Measurements from ENCODE around the gene MFGE8. TPM values are rescaled to one million over a fixed set of nuclear protein-coding genes. Genes with fewer than 3 reads are reported as not detected.
"Not testable (repeated sequence)": the region's sequence is repeated elsewhere in the genome, so short reads cannot be mapped to it uniquely, and the experiment has no call there.

Gene MFGE8
- total RNA-seq, 1 donor from 2014 or later, result 290 TPM

DNA sequence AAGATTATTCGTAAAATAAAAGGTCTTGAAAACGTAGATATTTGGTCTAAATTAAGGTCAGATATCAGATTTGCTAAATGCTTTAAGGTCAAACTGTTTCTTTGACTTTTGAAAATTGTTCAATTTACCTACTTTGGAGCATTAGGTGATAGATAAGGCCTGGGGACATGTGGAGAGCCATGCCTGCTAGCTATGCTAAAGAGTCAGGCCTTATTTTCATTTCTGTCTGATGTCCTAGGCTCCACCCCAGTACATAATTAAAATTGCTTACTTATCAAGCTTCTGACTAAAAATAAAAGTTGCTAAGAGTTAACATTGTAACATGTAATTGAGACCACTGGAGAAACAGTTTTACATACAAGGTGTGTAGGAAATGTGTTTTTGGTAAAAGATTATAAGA is 12.5 kb upstream of the MFGE8 start:
- intact Hi-C loops (cut with DNase I), result not testable (repeated sequence)

DNA sequence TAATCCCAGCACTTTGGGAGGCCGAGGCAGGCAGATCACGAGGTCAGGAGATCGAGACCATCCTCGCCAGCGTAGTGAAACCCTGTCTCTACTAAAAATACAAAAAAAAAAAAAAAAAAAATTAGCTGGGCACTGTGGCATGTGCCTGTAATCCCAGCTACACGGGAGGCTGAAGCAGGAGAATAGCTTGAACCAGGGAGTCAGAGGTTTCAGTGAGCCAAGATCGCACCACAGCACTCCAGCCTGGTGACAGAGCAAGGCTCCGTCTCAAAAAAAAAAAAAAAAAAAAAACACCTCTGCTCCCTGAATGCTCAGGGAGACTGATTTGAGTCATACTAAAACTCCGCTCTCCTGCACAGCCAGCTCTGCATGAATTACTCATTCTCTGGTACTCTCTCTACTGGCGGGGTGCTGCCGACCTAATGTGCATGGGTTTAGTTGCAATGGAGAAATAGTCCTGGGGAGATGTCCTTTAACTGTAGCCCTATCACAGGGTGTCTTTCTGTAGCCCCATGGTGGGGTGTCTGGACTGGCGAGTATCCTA is 7.8 kb upstream of the MFGE8 start:
- ATAC-seq (ENCODE audit: poor library complexity); DNase-seq; intact Hi-C loops (cut with DNase I): not testable (repeated sequence)

More for the DNA sequence above, 12.5 kb upstream of the MFGE8 start:
- ATAC-seq (ENCODE audit: poor library complexity); DNase-seq: not testable (repeated sequence)

GRCh38 chr15:88920186-88920891 is 7.2 kb upstream of the MFGE8 start:
- intact Hi-C loops (cut with DNase I), result no loop called here
- no peak for ATAC-seq (ENCODE audit: poor library complexity)
- DNase-seq, result no peak

GRCh38 chr15:88918738-88919137 is 5.6 kb upstream of the MFGE8 start:
- ATAC-seq (ENCODE audit: poor library complexity), result peak; percentile 79
- intact Hi-C loops (cut with DNase I), result no loop called here
- peak; percentile 68 for DNase-seq

DNA sequence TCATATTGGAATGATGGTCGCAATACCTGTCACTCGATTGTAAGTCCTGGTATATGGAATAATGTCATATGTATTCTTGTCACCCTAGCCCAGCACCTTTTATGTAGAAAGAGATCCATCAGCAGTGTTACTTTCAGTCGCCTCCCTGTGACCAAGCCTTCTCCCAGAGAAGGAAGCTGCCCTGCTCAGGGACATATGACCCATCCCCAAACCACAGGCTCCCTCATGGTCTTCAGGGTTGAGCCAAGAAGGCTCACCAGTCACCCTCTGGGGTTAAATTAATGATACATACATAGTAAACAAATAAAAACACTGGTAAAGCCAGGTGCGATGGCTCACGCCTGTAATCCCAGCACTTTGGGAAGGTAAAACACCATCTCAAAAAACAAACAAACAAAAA is 4.6 kb upstream of the MFGE8 start:
- intact Hi-C loops (cut with DNase I), result no loop called here
- DNase-seq (no peak), ATAC-seq (ENCODE audit: poor library complexity) (no peak)

DNA sequence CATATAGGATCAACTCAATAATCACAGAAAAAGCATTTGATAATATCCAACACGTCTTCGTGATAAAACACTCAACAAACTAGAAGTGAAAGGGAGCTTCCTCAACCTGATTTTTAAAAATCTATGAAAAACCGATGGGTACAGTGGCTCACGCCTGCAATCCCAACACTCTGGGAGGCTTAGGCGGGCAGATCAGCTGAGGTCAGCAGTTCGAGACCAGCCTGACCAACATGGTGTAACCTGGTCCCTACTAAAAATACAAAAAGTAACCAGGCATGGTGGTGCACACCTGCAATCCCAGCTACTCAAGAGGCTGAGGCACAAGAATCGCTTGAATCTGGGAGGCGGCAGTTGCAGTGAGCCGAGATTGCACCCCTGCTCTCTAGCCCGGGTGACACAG is 2.2 kb upstream of the MFGE8 start:
- no peak for ATAC-seq (ENCODE audit: poor library complexity)
- peak; percentile 10 for DNase-seq
- intact Hi-C loops (cut with DNase I), result no loop called here

GRCh38 chr15:88913850-88914169 is 631 bp upstream of the MFGE8 start:
- intact Hi-C loops (cut with DNase I), result no loop called here
- DNase-seq, result no peak
- no peak for ATAC-seq (ENCODE audit: poor library complexity)

- peak; percentile 38 for ATAC-seq (ENCODE audit: poor library complexity)
- intact Hi-C loops (cut with DNase I), result no loop called here
- DNase-seq, result peak; percentile 73
Measured at GRCh38 chr15:88912500-88912921, 668 bp downstream of the MFGE8 start.

GRCh38 chr15:88911766-88912118 is 1.4 kb downstream of the MFGE8 start:
- intact Hi-C loops (cut with DNase I), result no loop called here
- peak; percentile 66 for DNase-seq
- ATAC-seq (ENCODE audit: poor library complexity), result peak; percentile 42

DNA sequence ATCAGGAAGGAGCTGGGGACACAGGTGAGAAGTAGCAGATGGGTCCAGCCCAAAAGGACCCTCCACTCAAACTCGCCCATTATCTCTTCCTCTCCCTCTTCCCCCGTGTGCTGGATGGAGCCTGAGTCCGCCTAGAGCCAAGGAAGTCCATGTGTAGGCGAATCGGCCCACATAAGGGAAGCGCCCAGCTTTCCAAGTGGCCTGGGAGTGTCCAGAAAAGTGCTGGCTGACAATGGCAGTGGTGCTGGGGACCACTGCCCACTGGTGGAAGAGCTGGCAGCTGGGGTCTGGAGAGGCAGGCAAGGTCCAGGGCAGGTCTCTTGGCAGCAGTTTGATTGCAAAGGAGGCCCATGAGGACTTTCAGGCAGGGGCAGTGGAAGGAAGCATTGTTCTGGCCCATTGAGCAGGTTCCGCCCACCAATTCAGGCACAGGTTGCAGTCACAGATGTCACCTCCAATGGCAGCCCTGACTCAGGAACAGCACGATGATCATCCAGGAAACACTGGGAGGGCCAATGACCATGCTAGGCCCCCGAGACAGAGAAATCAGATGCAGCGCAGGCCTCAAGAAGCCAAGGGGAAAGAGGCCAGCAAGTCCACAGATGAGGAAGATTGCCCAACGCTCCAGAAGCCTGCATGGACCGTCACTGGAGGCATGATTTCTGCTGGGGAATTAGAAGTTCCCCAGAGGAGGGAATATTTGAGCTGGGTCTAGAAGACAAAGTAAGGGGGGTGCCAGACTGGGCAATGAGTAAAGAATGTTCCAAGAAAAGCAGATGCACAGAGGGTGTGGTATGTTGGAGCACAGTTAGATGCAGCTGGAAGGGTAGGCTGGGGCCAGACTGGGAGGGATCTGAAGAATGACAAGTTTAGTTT is 3.0 kb downstream of the MFGE8 start:
- intact Hi-C loops (cut with DNase I), result loop anchor here (5.0 kb wide), 1 partner anchor 107 kb away; no protein-coding TSS in a partner anchor
- DNase-seq (peak; percentile 61), ATAC-seq (ENCODE audit: poor library complexity) (peak; percentile 6)

- intact Hi-C loops (cut with DNase I), result loop anchor here (5.0 kb wide), 1 partner anchor 108 kb away; no protein-coding TSS in a partner anchor
- ATAC-seq (ENCODE audit: poor library complexity), result no peak
- peak; percentile 30 for DNase-seq
Measured at GRCh38 chr15:88908697-88909621, 4.2 kb downstream of the MFGE8 start.

- intact Hi-C loops (cut with DNase I), result loop anchor here (5.0 kb wide), 1 partner anchor 109 kb away; no protein-coding TSS in a partner anchor
- DNase-seq, result peak; percentile 20
- no peak for ATAC-seq (ENCODE audit: poor library complexity)
Measured at GRCh38 chr15:88908123-88908522, 5.1 kb downstream of the MFGE8 start.

- intact Hi-C loops (cut with DNase I), result loop anchor here (2.0 to 5.0 kb wide), 2 partner anchors 96 to 110 kb away; no protein-coding TSS in a partner anchor
- DNase-seq, result peak; percentile 39
Measured at GRCh38 chr15:88907111-88907510, 6.1 kb downstream of the MFGE8 start.

GRCh38 chr15:88906551-88906950 is 6.6 kb downstream of the MFGE8 start:
- DNase-seq, result peak; percentile 17
- intact Hi-C loops (cut with DNase I), result loop anchor here (2.0 to 5.0 kb wide), 2 partner anchors 96 to 111 kb away; no protein-coding TSS in a partner anchor
- ATAC-seq (ENCODE audit: poor library complexity), result no peak

More at GRCh38 chr15:88907111-88907510, 6.1 kb downstream of the MFGE8 start:
- ATAC-seq (ENCODE audit: poor library complexity), result no peak

DNA sequence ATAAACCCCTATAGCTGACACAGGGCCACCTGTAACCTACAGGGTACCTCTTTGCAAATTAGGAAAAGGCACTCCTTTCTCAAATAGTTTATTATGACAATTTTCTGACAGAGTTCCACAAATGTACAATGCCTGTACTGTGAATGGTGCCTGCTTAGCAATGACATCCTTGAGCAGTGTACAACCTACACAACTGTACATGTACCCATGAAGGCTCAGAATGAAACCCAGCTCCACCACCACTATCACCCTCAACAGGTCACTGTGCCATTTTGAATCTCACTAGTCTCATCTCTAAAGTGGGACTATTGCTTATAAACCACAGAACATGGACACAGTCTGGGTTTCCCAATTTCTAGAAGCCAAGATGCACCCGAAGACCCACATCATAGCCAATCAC is 7.0 kb downstream of the MFGE8 start:
- intact Hi-C loops (cut with DNase I), result loop anchor here (2.0 to 5.0 kb wide), 2 partner anchors 97 to 111 kb away; no protein-coding TSS in a partner anchor
- no peak for DNase-seq
- no peak for ATAC-seq (ENCODE audit: poor library complexity)

- ATAC-seq (ENCODE audit: poor library complexity), result no peak
- intact Hi-C loops (cut with DNase I), result loop anchor here (5.0 kb wide), 1 partner anchor 112 kb away; no protein-coding TSS in a partner anchor
Measured at GRCh38 chr15:88905576-88905975, 7.6 kb downstream of the MFGE8 start.

DNA sequence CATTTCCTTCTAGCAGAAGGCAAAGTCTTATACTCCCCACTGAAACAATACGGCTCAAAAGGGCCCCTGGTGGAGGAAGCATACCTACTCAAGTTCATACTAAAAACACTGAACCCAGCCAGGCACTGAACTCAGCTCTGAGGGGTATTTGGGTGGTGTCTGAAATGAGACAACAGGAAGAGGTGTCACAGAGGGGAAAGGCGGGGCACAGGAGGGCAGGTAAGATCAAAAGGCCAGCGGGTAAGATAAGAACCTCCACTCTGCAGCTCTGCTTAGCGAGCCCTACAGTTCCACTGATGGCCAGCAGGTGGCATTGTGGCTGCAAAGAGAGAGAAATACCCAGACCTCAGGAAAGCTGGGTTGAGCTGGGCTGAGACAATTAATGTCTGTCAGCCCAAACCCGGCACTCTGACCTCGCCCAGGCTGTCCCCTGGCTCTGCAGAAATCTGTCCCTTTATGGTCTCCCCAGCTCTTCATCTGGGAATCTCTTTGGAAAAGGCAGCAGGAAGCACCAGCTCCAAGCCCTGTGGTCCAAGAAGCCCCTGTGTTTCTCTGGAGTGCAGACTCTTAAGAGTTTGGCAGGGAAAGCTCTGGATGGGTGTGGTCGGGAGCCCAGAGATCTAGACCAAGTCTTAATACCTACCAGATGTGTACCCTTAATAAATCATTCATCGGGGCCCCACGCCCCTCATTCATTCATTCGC is 8.4 kb downstream of the MFGE8 start:
- DNase-seq (peak; percentile 90), ATAC-seq (ENCODE audit: poor library complexity) (peak; percentile 84)
- intact Hi-C loops (cut with DNase I), result loop anchor here (5.0 kb wide), 2 partner anchors 113 to 278 kb away; no protein-coding TSS in a partner anchor

More at GRCh38 chr15:88905576-88905975, 7.6 kb downstream of the MFGE8 start:
- peak; percentile 30 for DNase-seq

Measured in Right ventricle myocardium superior (tissue), 1 donor.